Right renal pelvis (tissue), 4 donors: ENCODE measurements around the gene MTUS2. TPM values are rescaled to one million over a fixed set of nuclear protein-coding genes. Genes with fewer than 3 reads are reported as not detected.
"Not testable (repeated sequence)": the region's sequence is repeated elsewhere in the genome, so short reads cannot be mapped to it uniquely, and the experiment has no call there.

Experiments used
- DNase-seq, 4 donors: peaks; one replicate each; pipeline ENCODE4 v3.0.0-alpha.2; 2013; ENCODE audit warnings: low read depth in 4 of 4, low spot score in 3 of 4, missing footprints in 1 of 4
- polyA plus RNA-seq, 4 donors: library from polyadenylated mRNA; unstranded; fragments of 120-200 nt; gene quantifications; one replicate each; pipeline ENCODE4 v1.2.1, GENCODE V29; 2013; ENCODE audit not compliant: insufficient read length in 4 of 4

The MTUS2 gene
- polyA plus RNA-seq, 4 donors: 0.89 to 1.7 (median 1.2) TPM

DNA sequence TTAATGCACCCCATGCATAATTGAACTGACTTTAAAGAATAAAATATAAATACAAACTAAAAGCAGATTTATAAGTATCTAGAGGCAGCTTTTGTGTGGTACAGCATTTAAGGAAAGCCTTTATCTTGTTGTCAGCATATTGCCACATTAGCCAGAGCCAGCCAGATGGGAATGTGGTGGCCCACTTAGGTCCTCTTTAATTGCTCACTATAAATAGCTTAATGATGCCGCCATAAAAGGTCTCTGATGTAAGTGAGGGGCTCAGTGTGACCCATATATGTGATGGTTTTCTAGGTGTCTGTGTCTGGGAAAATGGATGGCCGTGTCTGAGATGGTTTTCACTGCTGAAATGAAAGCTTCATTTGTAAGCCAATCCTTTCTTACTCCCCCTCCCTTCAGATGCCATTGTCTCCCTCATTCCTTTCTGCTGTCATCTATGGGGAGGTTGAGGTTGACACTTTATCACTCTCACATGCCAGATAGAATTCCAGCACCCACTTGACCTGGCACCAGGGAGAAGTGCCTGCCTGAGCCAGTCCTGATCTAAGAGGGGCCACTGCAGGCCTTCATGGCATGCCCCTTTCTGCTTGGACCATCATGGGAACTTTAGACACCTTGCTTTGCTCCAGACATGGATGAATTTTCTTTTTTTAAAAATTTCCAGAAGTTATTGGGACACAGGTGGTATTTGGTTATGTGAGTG is 135.3 kb downstream of the MTUS2 start:
- no peak for DNase-seq

GRCh38 chr13:28958018-28958417 is 137.9 kb downstream of the MTUS2 start:
- no peak for DNase-seq

DNA sequence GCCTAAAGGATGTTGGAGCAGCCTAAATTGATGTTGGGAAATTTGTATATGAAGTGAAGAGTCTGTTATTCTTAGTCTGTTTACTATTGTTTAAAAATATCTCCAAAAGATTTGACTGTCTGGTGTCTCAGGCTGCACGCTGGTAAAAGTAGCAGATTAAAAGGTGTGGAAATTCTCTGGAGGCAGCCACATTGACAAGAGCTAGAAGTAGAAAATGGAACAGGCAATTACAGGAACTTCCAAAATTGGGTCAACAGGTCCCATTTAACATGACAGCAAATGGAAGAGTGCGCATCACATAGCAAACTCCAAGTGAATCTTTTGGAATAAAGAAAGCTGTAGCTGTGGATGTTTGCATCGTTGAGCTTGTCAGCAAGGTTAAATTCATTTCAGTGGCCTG is 138.3 kb downstream of the MTUS2 start:
- no peak for DNase-seq

DNA sequence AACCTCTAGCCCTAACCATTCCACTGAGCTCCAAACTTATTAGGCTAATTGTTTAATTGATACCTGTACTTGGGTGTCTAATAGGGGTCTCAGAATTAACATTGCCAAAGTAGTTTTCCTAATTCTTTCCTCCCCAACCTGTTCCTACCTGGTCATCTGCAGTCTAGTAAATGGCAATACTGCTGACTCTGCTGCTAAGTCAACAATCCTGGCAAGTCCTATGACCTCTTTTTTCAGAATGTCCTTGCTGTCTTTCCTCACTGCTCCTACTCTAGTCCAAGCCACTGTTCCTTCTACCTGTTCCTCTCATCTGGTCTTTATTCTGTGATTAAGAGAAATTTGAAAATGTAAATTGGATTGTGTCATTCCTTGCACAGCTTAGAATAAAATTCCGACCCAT is 143.9 kb downstream of the MTUS2 start:
- DNase-seq: no peak

DNA sequence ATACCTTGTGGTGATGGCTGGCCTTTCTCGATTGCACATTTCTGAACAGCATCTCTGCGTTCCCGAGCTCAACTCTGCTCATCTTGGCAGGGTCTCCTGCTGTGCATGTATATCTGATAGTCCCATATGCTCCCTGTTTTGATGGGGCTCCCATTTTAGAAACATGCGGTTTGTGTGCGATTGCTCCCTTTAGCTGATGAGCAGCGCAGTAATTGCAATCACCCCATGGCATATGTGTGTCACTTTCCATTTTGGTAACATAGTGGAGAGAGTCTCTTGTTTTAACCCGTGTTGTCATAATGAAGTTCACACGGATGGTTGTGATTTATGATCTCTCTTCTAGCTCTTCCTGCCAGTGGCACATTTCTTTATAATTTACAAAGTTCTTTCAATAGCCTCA is 144.7 kb downstream of the MTUS2 start:
- no peak for DNase-seq

- no peak for DNase-seq
Observed at GRCh38 chr13:28967029-28967915, 147.1 kb downstream of the MTUS2 start.

GRCh38 chr13:28976195-28976594 is 156.1 kb downstream of the MTUS2 start:
- DNase-seq: no peak

DNA sequence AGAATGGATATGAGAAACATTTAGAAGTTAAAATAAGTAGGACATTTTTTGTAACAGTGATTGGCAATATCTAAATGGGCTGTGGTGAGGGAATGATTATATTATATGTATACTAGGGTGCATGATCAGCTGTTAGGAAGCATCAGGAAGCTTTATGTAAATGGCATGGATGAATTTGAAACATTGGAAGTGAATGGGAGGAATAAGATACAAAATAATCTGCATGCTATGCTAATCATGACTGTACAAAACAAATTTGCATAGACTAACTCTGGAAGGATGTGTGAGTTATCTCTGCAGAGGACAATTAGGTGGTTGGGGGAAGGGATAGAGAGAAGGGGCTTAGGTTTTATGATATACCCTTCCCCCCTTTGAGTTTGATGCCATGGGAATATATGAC is 156.5 kb downstream of the MTUS2 start:
- no peak for DNase-seq

DNA sequence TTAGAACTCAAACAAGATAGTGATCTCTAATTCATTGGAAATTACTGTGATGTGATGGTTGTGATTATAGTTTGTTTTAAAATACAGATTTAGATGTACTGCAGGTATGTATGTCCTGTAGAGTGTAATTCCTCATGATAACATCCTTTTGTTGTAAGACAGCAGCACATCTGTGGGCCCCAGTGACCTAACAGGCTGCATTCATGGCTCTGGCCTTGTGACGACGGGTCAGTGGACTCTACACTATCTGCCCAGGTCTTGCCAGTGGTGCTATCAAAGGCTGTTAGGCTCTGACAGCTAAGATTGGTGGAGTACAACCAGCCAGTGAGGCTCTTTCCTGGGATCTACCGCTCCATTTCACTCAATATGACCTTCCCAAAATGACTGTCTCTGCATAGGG is 158.4 kb downstream of the MTUS2 start:
- no peak for DNase-seq

DNA sequence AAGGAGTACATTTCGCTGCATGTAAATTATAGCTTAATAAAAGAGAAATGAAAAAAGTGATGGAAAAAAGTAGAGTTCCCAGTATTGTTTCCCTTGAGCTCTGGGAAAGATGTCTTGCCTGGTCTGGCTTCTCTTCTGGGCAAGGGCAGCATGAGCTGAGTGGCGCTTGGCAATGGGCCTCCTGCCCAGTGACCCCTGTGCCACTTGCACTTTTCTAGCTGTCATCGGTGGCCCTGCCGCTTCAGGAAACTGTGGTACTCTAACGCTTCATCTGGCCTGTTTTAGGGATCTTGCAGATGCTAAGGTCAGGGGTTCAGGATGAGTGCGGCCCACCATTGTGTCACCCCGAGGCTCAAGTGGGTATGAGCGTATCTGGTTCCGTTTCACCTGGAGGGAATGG is 161.4 kb downstream of the MTUS2 start:
- no peak for DNase-seq

GRCh38 chr13:28983641-28984040 is 163.5 kb downstream of the MTUS2 start:
- DNase-seq: peak in 1 of 4 donors; percentile 20

GRCh38 chr13:28984326-28984725 is 164.2 kb downstream of the MTUS2 start:
- no peak for DNase-seq

DNA sequence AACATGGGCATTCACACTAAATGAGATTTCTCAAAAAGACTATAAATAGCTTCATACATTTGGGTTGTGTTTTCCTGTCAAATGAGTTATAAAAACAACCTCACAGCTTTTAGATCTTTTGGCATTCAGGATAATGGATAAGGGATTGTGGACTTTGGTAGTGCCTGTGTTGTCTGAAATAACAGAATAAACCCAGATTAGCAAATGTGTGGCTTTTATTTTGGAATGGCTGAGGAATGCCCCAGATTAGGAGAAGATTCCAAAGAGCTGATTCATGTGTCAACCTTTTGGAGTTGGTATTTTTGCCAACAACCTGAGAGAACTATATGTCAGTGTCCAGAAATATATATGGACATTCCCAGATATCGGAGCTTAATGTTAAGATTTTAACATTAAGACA is 164.7 kb downstream of the MTUS2 start:
- DNase-seq: no peak

DNA sequence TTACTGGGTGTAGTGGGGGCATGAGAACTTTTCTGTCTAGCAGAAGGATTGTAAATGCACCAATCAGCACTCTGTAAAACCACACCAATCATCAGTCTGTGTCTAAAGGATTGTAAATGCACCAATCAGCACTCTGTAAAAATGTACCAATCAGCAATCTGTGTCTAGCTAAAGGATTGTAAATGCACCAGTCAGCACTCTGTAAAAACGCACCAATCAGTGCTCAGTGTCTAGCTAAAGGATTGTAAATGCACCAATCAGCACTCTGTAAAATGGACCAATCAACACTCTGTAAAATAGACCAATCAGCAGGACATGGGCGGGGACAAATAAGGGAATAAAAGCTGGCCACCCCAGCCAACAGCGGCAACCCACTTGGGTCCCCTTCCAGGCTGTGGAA is 170.2 kb downstream of the MTUS2 start:
- not testable (repeated sequence) for DNase-seq

- DNase-seq: no peak
Observed at GRCh38 chr13:28991764-28992163, 171.6 kb downstream of the MTUS2 start.

DNA sequence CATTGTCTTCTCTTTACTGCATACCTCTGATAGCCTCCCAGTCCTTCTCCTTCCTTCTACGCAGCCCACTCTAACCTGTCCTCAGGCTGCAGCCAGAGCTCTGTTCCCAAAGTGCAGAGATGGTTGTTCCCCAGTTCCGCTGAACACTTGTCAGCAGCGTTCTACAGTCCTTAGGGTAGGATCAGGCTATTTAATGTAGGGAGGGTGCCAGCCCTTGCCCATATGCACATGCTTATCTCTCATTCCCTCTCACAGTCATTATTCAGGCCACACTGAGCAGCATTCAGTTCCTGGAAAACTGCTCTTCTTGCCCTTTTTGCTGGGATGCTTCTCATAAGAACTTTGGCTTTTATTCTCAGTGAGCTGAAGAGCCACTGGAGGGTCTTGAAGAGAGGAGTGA is 180.7 kb downstream of the MTUS2 start:
- DNase-seq: no peak

DNA sequence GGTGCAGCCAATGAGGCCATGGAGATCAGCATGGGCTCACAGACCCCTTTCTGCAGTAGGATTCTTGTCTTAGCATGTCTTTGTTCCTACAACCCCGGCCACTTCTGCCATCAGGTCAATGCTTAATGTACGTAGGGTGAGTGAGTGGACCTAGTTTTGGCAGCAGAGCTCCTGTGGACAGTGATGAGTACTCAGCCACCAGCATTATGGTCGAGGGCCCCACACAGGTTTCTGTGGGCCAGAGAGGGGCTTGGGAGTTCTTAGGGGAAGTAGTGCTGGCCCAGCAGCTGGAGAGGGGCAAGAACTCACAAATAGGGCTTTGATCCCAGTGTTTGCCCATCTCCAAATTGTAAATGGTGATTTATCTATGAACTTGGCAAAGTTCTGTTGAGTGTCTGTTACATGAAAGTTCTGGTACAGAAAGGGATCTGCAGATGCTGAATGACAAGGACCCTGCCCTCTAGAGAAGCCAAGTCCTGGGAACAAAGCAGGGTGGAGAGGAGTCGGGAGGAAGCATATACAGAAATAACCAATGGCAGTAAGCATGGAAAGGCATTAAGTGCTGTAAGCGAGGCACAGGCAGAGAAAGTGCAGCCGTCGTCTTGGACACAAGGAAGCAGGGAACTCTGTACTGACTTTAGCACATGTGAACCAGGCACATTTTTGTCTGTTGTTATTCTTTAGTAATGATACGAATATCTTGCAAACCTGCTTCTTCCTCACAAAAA is 185.1 kb downstream of the MTUS2 start:
- DNase-seq: no peak

GRCh38 chr13:29005763-29006120 is 185.6 kb downstream of the MTUS2 start:
- no peak for DNase-seq

DNA sequence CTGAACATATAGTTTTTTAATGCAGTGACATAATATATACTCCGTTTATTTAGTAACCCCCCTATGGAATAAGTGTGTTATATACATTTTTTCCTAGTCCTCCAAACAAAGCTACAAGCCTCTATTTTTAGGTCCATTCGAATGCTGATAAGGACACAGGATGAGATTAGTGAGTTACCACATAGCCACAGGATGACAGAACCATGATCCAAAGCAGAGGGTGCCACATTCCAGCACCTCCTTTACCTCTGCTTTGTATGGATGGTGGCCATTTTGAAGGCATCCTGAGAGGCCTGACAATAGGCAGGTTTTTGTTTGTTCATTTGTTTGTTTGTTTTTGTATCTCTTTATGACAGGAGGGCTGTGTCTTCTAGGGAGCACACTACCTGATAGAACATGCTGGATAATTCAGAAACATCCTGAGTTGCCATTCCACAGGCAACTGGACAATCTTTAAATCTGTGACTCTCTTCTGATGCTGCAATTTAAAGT is 186.3 kb downstream of the MTUS2 start:
- no peak for DNase-seq

GRCh38 chr13:29008296-29008695 is 188.2 kb downstream of the MTUS2 start:
- no peak for DNase-seq

- DNase-seq: no peak
Observed at GRCh38 chr13:29020314-29020713, 200.2 kb downstream of the MTUS2 start.
